Measurements from ENCODE around the gene MIGA2. TPM values are rescaled to one million over a fixed set of nuclear protein-coding genes. Genes with fewer than 3 reads are reported as not detected.
A peak's percentile ranks its signal among the peaks of the same experiment; 100 is the strongest.

MIGA2 gene
- total RNA-seq, 1 donor from 2014 or later, result 37.9 TPM

GRCh38 chr9:129010267-129010975 is 26.0 kb upstream of the MIGA2 start:
- DNase-seq (ENCODE audit: low read depth), result no peak

GRCh38 chr9:129011170-129011569 is 25.3 kb upstream of the MIGA2 start:
- no peak for DNase-seq (ENCODE audit: low read depth)

- peak; percentile 48 for DNase-seq (ENCODE audit: low read depth)
Observed at GRCh38 chr9:129011761-129012181, 24.7 kb upstream of the MIGA2 start.

GRCh38 chr9:129012343-129012742 is 24.1 kb upstream of the MIGA2 start:
- no peak for DNase-seq (ENCODE audit: low read depth)

GRCh38 chr9:129012893-129013448 is 23.5 kb upstream of the MIGA2 start:
- DNase-seq (ENCODE audit: low read depth), result no peak

- no peak for DNase-seq (ENCODE audit: low read depth)
Observed at GRCh38 chr9:129013674-129014073, 22.8 kb upstream of the MIGA2 start.

GRCh38 chr9:129014124-129014523 is 22.3 kb upstream of the MIGA2 start:
- no peak for DNase-seq (ENCODE audit: low read depth)

- no peak for DNase-seq (ENCODE audit: low read depth)
Observed at GRCh38 chr9:129014608-129015007, 21.8 kb upstream of the MIGA2 start.

- no peak for DNase-seq (ENCODE audit: low read depth)
Observed at GRCh38 chr9:129021091-129021490, 15.3 kb upstream of the MIGA2 start.

GRCh38 chr9:129022037-129022436 is 14.4 kb upstream of the MIGA2 start:
- peak; percentile 37 for DNase-seq (ENCODE audit: low read depth)

GRCh38 chr9:129023036-129023907 is 13.2 kb upstream of the MIGA2 start:
- DNase-seq (ENCODE audit: low read depth), result peak; percentile 97

GRCh38 chr9:129023908-129024233 is 12.6 kb upstream of the MIGA2 start:
- DNase-seq (ENCODE audit: low read depth), result no peak

GRCh38 chr9:129026442-129027223 is 9.8 kb upstream of the MIGA2 start:
- peak; percentile 44 for DNase-seq (ENCODE audit: low read depth)

GRCh38 chr9:129027224-129027684 is 9.2 kb upstream of the MIGA2 start:
- no peak for DNase-seq (ENCODE audit: low read depth)

- DNase-seq (ENCODE audit: low read depth), result no peak
Observed at GRCh38 chr9:129027685-129028191, 8.7 kb upstream of the MIGA2 start.

GRCh38 chr9:129028192-129028966 is 8.0 kb upstream of the MIGA2 start, which contains the start of gene SH3GLB2:
Gene SH3GLB2 (minus strand): TSS chr9:129028331. CDS start chr9:129028154, 177 bp downstream.
- DNase-seq (ENCODE audit: low read depth), result peak; percentile 90

GRCh38 chr9:129030191-129030590 is 6.2 kb upstream of the MIGA2 start:
- DNase-seq (ENCODE audit: low read depth), result no peak

- DNase-seq (ENCODE audit: low read depth), result no peak
Observed at GRCh38 chr9:129031514-129031913, 4.9 kb upstream of the MIGA2 start.

GRCh38 chr9:129032541-129033159 is 3.8 kb upstream of the MIGA2 start:
- no peak for DNase-seq (ENCODE audit: low read depth)

GRCh38 chr9:129033216-129033615 is 3.2 kb upstream of the MIGA2 start:
- no peak for DNase-seq (ENCODE audit: low read depth)
